Liver (tissue), 9 donors: ENCODE results near the gene GSK3B. TPM values are rescaled to one million over a fixed set of nuclear protein-coding genes. Genes with fewer than 3 reads are reported as not detected.

Experiments
- DNase-seq: peaks from one replicate; pipeline ENCODE4 v3.0.0-alpha.2; 2017; ENCODE audit warnings: low spot score
- H3K27ac ChIP-seq, 2 donors: one replicate each; pipeline ENCODE4 v1.7.0; 2013; ENCODE audit warnings: inconsistent platforms in 2 of 2, low read length in 2 of 2, control low read depth in 1 of 2, low read depth in 1 of 2, mild to moderate bottlenecking in 1 of 2
- H3K27me3 ChIP-seq, 4 donors: one replicate each; pipeline versions ENCODE4 v1.6.1 to v1.7.0; 2013; ENCODE audit warnings: low read length in 3 of 4, inconsistent platforms in 1 of 4, mild to moderate bottlenecking in 1 of 4, moderate library complexity in 1 of 4; ENCODE audit not compliant: control insufficient read depth in 4 of 4, insufficient read depth in 4 of 4
- H3K36me3 ChIP-seq, 4 donors: one replicate each; pipeline versions ENCODE4 v1.6.1 to v1.7.0; 2013; ENCODE audit warnings: low read length in 3 of 4, mild to moderate bottlenecking in 3 of 4, low read depth in 1 of 4, moderate library complexity in 1 of 4; ENCODE audit not compliant: control insufficient read depth in 4 of 4, insufficient read depth in 3 of 4
- H3K4me1 ChIP-seq, 4 donors: one replicate each; pipeline versions ENCODE4 v1.6.1 to v1.7.0; 2013; ENCODE audit warnings: low read length in 3 of 4, mild to moderate bottlenecking in 3 of 4, moderate library complexity in 1 of 4; ENCODE audit not compliant: control insufficient read depth in 4 of 4, insufficient read depth in 4 of 4
- H3K4me3 ChIP-seq, 3 donors: one replicate each; pipeline versions ENCODE4 v1.6.1 to v1.7.0; 2013; ENCODE audit warnings: low read length in 3 of 3, control low read depth in 1 of 3, low read depth in 1 of 3, mild to moderate bottlenecking in 1 of 3
- H3K9ac ChIP-seq, 2 donors: one replicate each; pipeline ENCODE4 v1.7.0; 2013; ENCODE audit warnings: low read length in 2 of 2, mild to moderate bottlenecking in 2 of 2, moderate library complexity in 2 of 2, control low read depth in 1 of 2, low read depth in 1 of 2
- H3K9me3 ChIP-seq, 4 donors: one replicate each; pipeline versions ENCODE4 v1.6.1 to v1.7.0; 2013; ENCODE audit warnings: low read length in 3 of 4; ENCODE audit not compliant: control insufficient read depth in 4 of 4
- EGR1 ChIP-seq, 2 donors: IDR thresholded peaks; 2 replicates each; pipeline ENCODE4 v1.6.1; 2016 to 2018; ENCODE audit warnings: antibody characterized with exemption in 2 of 2, low read depth in 2 of 2
- FOXA1 ChIP-seq: IDR thresholded peaks from 2 replicates; pipeline ENCODE4 v1.6.1; 2016; ENCODE audit warnings: antibody characterized with exemption
- FOXA2 ChIP-seq: IDR thresholded peaks from 2 replicates; pipeline ENCODE4 v1.6.1; 2016; ENCODE audit warnings: antibody characterized with exemption
- GABPA ChIP-seq, 2 donors: IDR thresholded peaks in 1 of 2; conservative IDR thresholded peaks in 1 of 2; 2 replicates each; pipeline ENCODE4 v1.6.1; 2016; ENCODE audit warnings: antibody characterized with exemption in 2 of 2, mild to moderate bottlenecking in 1 of 2, moderate library complexity in 1 of 2
- HNF4A ChIP-seq, 2 donors: conservative IDR thresholded peaks; 2 replicates each; pipeline ENCODE4 v1.6.1; 2016; ENCODE audit warnings: antibody characterized with exemption in 2 of 2, mild to moderate bottlenecking in 2 of 2
- JUND ChIP-seq, 2 donors: IDR thresholded peaks; 2 replicates each; pipeline ENCODE4 v1.6.1; 2016; ENCODE audit warnings: antibody characterized with exemption in 2 of 2
- MAX ChIP-seq: IDR thresholded peaks from 2 replicates; pipeline ENCODE4 v1.6.1; 2016; ENCODE audit warnings: antibody characterized with exemption
- NR2F2 ChIP-seq: IDR thresholded peaks from 2 replicates; pipeline ENCODE4 v1.6.1; 2016; ENCODE audit warnings: antibody characterized with exemption
- RAD21 ChIP-seq, 2 donors: IDR thresholded peaks; 2 replicates each; pipeline ENCODE4 v1.6.1; 2016; ENCODE audit warnings: antibody characterized with exemption in 2 of 2, mild to moderate bottlenecking in 2 of 2
- REST ChIP-seq: IDR thresholded peaks from 2 replicates; pipeline ENCODE4 v1.6.1; 2016; ENCODE audit warnings: antibody characterized with exemption, mild to moderate bottlenecking
- RXRA ChIP-seq, 2 donors: IDR thresholded peaks; 2 replicates each; pipeline ENCODE4 v1.6.1; 2017 to 2018; ENCODE audit warnings: antibody characterized with exemption in 2 of 2, mild to moderate bottlenecking in 1 of 2
- SP1 ChIP-seq: IDR thresholded peaks from 2 replicates; pipeline ENCODE4 v1.6.1; 2018; ENCODE audit warnings: antibody characterized with exemption, mild to moderate bottlenecking
- TAF1 ChIP-seq: conservative IDR thresholded peaks from 2 replicates; pipeline ENCODE4 v1.6.1; 2016; ENCODE audit warnings: antibody characterized with exemption, mild to moderate bottlenecking
- YY1 ChIP-seq: IDR thresholded peaks from 2 replicates; pipeline ENCODE4 v1.6.1; 2016; ENCODE audit warnings: antibody characterized with exemption, mild to moderate bottlenecking
- ZBTB33 ChIP-seq: IDR thresholded peaks from 2 replicates; pipeline ENCODE4 v1.6.1; 2016; ENCODE audit warnings: antibody characterized with exemption
- WGBS: extraction: QIAGEN DNeasy Blood & Tissue Kit; methylation state at CpG from one replicate; pipeline ENCODE4 v1.1.7; 2013; 5-methylcytosine and 5-hydroxymethylcytosine counted together
- polyA plus RNA-seq, 2 donors: library from polyadenylated mRNA; stranded (reverse) in 1 of 2; unstranded in 1 of 2; fragments of 200-250 nt in 1 of 2; fragments of >200 nt in 1 of 2; fragmentation: Nextera tagmentation in 1 of 2; extraction: Ambion mirVana in 1 of 2; gene quantifications; one replicate each; pipeline versions ENCODE4 v1.2.1 to v1.2.3, GENCODE V29; 2013 to 2015
- total RNA-seq, 2 donors: library from RNA; depleted of rRNA; stranded (reverse); fragments of >200 nt; gene quantifications; one replicate each; pipeline ENCODE4 v1.2.3, GENCODE V29; 2014
- TF ChIP-seq, protein P1 (sequence below): IDR thresholded peaks from 2 replicates; pipeline ENCODE4 v1.6.1; 2016; ENCODE audit warnings: antibody characterized with exemption
- TF ChIP-seq, protein P2 (sequence below): fragments of 150-350 bp; IDR thresholded peaks from 2 replicates; pipeline ENCODE4 v1.5.1; 2017; ENCODE audit warnings: improper control_type of control experiment, low read depth, low read length; ENCODE audit not compliant: missing input control
- donor health status: healthy.
- donor health status: healthy.
- donor health status: healthy.
- donor health status: healthy.
- donor health status: healthy.

Gene GSK3B
- total and polyA plus RNA-seq, 4 donors = 10.5 to 20.8 (median 18.5) TPM

DNA sequence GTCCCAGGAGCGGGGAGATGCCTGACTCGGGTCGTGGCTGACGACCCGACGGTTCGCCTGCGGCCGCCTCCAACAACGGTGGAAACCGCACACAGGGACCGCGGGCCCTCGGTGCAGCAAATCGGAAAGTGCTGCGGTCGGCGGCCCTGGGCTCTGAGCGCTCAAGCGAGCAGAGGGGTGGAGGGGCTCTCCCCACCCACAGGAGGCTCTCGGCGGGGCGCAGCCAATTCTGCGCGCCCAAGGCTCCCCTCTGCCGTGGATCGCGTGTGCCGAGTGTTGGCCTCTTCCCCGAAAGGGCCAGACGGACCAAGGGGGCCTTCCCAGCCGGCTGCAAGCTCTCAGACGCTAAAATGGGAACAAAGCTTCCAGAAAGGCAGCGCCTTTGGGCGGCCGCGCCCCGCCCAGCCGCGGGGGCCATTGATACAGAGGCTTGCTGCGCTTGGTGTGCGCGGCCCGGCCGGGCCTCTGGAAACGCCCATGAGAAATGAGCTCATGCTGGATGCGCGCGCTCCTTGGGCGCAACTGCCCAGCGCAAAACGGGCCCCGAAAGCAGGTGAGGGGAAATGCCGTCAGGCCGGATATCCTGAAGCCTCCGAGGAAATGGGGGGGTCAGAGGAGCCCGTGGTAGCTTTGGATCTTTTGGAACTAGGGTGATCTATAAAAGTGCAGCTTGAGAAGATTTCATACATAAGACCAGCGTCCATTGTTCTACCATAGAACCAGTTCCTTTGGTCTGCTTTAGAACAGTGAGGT, 1.2 kb upstream of the GSK3B start:
- TF ChIP-seq RAD21 (IDR thresholded peaks at IDR 0.05) (peak; percentile 26 to 43), RXRA (IDR thresholded peaks at IDR 0.05) (no peak), YY1 (peak; percentile 97), MAX (peak; percentile 49), HNF4A (conservative IDR thresholded peaks at IDR 0.05) (peak in 1 of 2 donors; percentile 50), TAF1 (peak; percentile 94), FOXA1 (no peak), EGR1 (IDR thresholded peaks at IDR 0.05; ENCODE audit: low read depth in 2 of 2) (no peak), ZBTB33 (peak; percentile 13), REST (peak; percentile 76), FOXA2 (no peak), JUND (IDR thresholded peaks at IDR 0.05) (peak; percentile 85 to 87), GABPA (IDR thresholded peaks at IDR 0.05 in 1 of 2, conservative IDR thresholded peaks at IDR 0.05 in 1 of 2) (peak; percentile 80 to 93)
- TF ChIP-seq, protein P1, sequence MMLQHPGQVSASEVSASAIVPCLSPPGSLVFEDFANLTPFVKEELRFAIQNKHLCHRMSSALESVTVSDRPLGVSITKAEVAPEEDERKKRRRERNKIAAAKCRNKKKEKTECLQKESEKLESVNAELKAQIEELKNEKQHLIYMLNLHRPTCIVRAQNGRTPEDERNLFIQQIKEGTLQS = peak; percentile 50
- Histone ChIP-seq H3K27ac (peak overlapping the region; percentile 93 to 100), H3K4me1 (peaks cover 0 to 42% (median 18%) of the 10 kb centered on the region in 4 donors), H3K36me3 (peaks cover 0 to 2% (median 0%) of the 10 kb centered on the region in 4 donors), H3K27me3 (no peaks in the 10 kb centered on the region), H3K9me3 (no peaks in the 10 kb centered on the region), H3K9ac (peak overlapping the region; percentile 86 to 99), H3K4me3 (peak overlapping the region; percentile 71 to 99 (median 77))
- peak; percentile 86 for DNase-seq
- WGBS = under 1% methylated on average over 58 of the region's 58 CpGs

- Histone ChIP-seq H3K27ac (peak overlapping the region; percentile 93 to 100), H3K9me3 (no peaks in the 10 kb centered on the region), H3K4me1 (peaks cover 0 to 43% (median 21%) of the 10 kb centered on the region in 4 donors), H3K36me3 (peaks cover 0 to 2% (median 0%) of the 10 kb centered on the region in 4 donors), H3K4me3 (peak overlapping the region; percentile 71 to 99 (median 77)), H3K27me3 (no peaks in the 10 kb centered on the region), H3K9ac (peak overlapping the region; percentile 40 to 99)
- under 1% methylated on average over 31 of the region's 31 CpGs for WGBS
- peak in 1 of 2 donors; percentile 42 for TF ChIP-seq HNF4A (conservative IDR thresholded peaks at IDR 0.05)
- TF ChIP-seq FOXA1 = peak; percentile 33
- TF ChIP-seq, protein P2, sequence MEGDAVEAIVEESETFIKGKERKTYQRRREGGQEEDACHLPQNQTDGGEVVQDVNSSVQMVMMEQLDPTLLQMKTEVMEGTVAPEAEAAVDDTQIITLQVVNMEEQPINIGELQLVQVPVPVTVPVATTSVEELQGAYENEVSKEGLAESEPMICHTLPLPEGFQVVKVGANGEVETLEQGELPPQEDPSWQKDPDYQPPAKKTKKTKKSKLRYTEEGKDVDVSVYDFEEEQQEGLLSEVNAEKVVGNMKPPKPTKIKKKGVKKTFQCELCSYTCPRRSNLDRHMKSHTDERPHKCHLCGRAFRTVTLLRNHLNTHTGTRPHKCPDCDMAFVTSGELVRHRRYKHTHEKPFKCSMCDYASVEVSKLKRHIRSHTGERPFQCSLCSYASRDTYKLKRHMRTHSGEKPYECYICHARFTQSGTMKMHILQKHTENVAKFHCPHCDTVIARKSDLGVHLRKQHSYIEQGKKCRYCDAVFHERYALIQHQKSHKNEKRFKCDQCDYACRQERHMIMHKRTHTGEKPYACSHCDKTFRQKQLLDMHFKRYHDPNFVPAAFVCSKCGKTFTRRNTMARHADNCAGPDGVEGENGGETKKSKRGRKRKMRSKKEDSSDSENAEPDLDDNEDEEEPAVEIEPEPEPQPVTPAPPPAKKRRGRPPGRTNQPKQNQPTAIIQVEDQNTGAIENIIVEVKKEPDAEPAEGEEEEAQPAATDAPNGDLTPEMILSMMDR = no peak
- no peak for TF ChIP-seq GABPA (IDR thresholded peaks at IDR 0.05 in 1 of 2, conservative IDR thresholded peaks at IDR 0.05 in 1 of 2)
- peak; percentile 83 to 91 for TF ChIP-seq RXRA (IDR thresholded peaks at IDR 0.05)
- TF ChIP-seq ZBTB33 = peak; percentile 27
- TF ChIP-seq SP1 = peak; percentile 100
- TF ChIP-seq NR2F2 = no peak
- peak; percentile 25 for TF ChIP-seq MAX
- TF ChIP-seq EGR1 (IDR thresholded peaks at IDR 0.05; ENCODE audit: low read depth in 2 of 2) = peak in 1 of 2 donors; percentile 9
- TF ChIP-seq, protein P1 = peak; percentile 16
- DNase-seq = no peak
These were observed 554 bp upstream of the GSK3B start for GRCh38 chr3:120094776-120095225.
